H1 (cell line): ENCODE data around the gene BRIP1. TPM values are rescaled to one million over a fixed set of nuclear protein-coding genes. Genes with fewer than 3 reads are reported as not detected.

Experiments used
- CTCF ChIA-PET: fragments of 300-600 bp; sonication (Branson Sonifier 250); formaldehyde crosslinking; loops from one replicate; lab custom pipeline; 2021; ENCODE audit not compliant: partially characterized antibody; lab: Charles Lee
- POLR2A ChIA-PET: fragments of 300-600 bp; sonication (Branson Sonifier 250); formaldehyde crosslinking; loops from one replicate; lab custom pipeline; 2021; ENCODE audit warnings: inconsistent platforms; ENCODE audit not compliant: partially characterized antibody; lab: Charles Lee
- DNase-seq, 2 experiments: peaks; one replicate each; pipeline versions ENCODE4 v3.0.0 to v3.0.0-alpha.2; 2010 to 2022; ENCODE audit warnings: low spot score in 2 of 2, low read depth in 1 of 2, mixed read lengths in 1 of 2
- FAIRE-seq: peaks from 2 replicates; lab custom pipeline; 2011; peaks lifted over from hg19 to GRCh38; lab: Jason Lieb, UNC
- H2AFZ ChIP-seq: 2 replicates; pipeline ENCODE4 v1.8.1; 2012; ENCODE audit warnings: low read length, inconsistent platforms
- H2AK5ac ChIP-seq: 2 replicates; pipeline ENCODE4 v1.6.1; 2013; ENCODE audit warnings: low read depth, low read length
- H2BK120ac ChIP-seq: replicated peaks from 2 replicates; pipeline ENCODE3; 2013; ENCODE audit warnings: low read depth, low read length, inconsistent platforms
- H2BK12ac ChIP-seq: 2 replicates; pipeline ENCODE4 v1.6.1; 2013; ENCODE audit warnings: low read depth, low read length
- H2BK15ac ChIP-seq: 2 replicates; pipeline ENCODE4 v1.6.1; 2013; ENCODE audit warnings: low read length
- H2BK20ac ChIP-seq: 2 replicates; pipeline ENCODE4 v1.6.1; 2013; ENCODE audit warnings: low read length
- H2BK5ac ChIP-seq: 2 replicates; pipeline ENCODE4 v1.6.1; 2013; ENCODE audit warnings: low read depth, low read length
- H3K14ac ChIP-seq: 2 replicates; pipeline ENCODE4 v1.6.1; 2013; ENCODE audit warnings: inconsistent platforms; ENCODE audit not compliant: insufficient read length
- H3K18ac ChIP-seq: 2 replicates; pipeline ENCODE4 v1.6.1; 2013; ENCODE audit warnings: low read length; ENCODE audit errors: extremely low read depth
- H3K23ac ChIP-seq: 2 replicates; pipeline ENCODE4 v1.6.1; 2013; ENCODE audit warnings: inconsistent platforms; ENCODE audit not compliant: insufficient read length
- H3K23me2 ChIP-seq: 2 replicates; pipeline ENCODE4 v1.6.1; 2013; ENCODE audit warnings: low read depth, low read length
- H3K27ac ChIP-seq: 2 replicates; pipeline ENCODE4 v1.6.1; 2011; ENCODE audit warnings: low read depth, low read length, inconsistent platforms
- H3K27me3 ChIP-seq, 4 experiments: replicated peaks in 1 of 4; 1 replicate in 1 of 4; 2 replicates in 3 of 4; pipeline versions ENCODE4 v1.6.1 to v1.8.1; 2011 to 2013; ENCODE audit warnings: low read length in 3 of 4, mild to moderate bottlenecking in 3 of 4, inconsistent platforms in 2 of 4, mixed read lengths in 2 of 4, moderate library complexity in 1 of 4; ENCODE audit not compliant: control insufficient read depth in 3 of 4, insufficient read depth in 3 of 4; ENCODE audit errors: extremely low read depth in 1 of 4
- H3K36me3 ChIP-seq, 4 experiments: 2 replicates each; pipeline versions ENCODE4 v1.6.1 to v1.8.1; 2011 to 2013; ENCODE audit warnings: mild to moderate bottlenecking in 4 of 4, low read length in 3 of 4, moderate library complexity in 2 of 4, control low read depth in 1 of 4, inconsistent platforms in 1 of 4; ENCODE audit not compliant: insufficient read depth in 4 of 4, control insufficient read depth in 2 of 4
- H3K4ac ChIP-seq: replicated peaks from 2 replicates; pipeline ENCODE3; 2013; ENCODE audit warnings: low read length, low read depth, mixed read lengths, inconsistent platforms; ENCODE audit not compliant: insufficient read length
- H3K4me1 ChIP-seq, 4 experiments: replicated peaks in 1 of 4; 1 replicate in 1 of 4; 2 replicates in 3 of 4; pipeline versions ENCODE4 v1.6.1 to v1.8.1; 2011 to 2013; ENCODE audit warnings: low read length in 3 of 4, inconsistent platforms in 2 of 4, mixed read lengths in 1 of 4; ENCODE audit not compliant: insufficient read depth in 4 of 4, control insufficient read depth in 3 of 4
- H3K4me2 ChIP-seq, 2 experiments: 2 replicates each; pipeline versions ENCODE4 v1.6.1 to v1.8.1; 2011 to 2013; ENCODE audit warnings: low read depth in 2 of 2, low read length in 2 of 2, control low read depth in 1 of 2, inconsistent platforms in 1 of 2, mild to moderate bottlenecking in 1 of 2; ENCODE audit not compliant: insufficient read depth in 1 of 2
- H3K4me3 ChIP-seq, 4 experiments: fragments of 200-600, 300-600 bp in 1 of 4; sonication (generic), shearing (Covaris generic), sonication (Bioruptor Twin) in 1 of 4; 2 replicates each; pipeline versions ENCODE4 v1.5.1 to v1.8.1; 2011 to 2016; ENCODE audit warnings: low read length in 4 of 4, low read depth in 3 of 4, control low read depth in 2 of 4, inconsistent platforms in 2 of 4, mild to moderate bottlenecking in 2 of 4, mixed read lengths in 1 of 4, moderate library complexity in 1 of 4; ENCODE audit not compliant: insufficient read depth in 2 of 4; ENCODE audit errors: extremely low read depth in 1 of 4
- H3K56ac ChIP-seq: replicated peaks from 2 replicates; pipeline ENCODE3; 2013; ENCODE audit warnings: low read depth, mild to moderate bottlenecking, mixed read lengths, low read length, inconsistent platforms; ENCODE audit not compliant: insufficient read length
- H3K79me1 ChIP-seq: 2 replicates; pipeline ENCODE4 v1.6.1; 2013; ENCODE audit warnings: low read depth, low read length, control low read depth
- H3K79me2 ChIP-seq, 2 experiments: 2 replicates each; pipeline versions ENCODE4 v1.6.1 to v1.8.1; 2012 to 2013; ENCODE audit warnings: low read length in 2 of 2, mild to moderate bottlenecking in 2 of 2, inconsistent platforms in 1 of 2; ENCODE audit not compliant: insufficient read depth in 2 of 2, control insufficient read depth in 1 of 2
- H3K9ac ChIP-seq, 4 experiments: replicated peaks in 1 of 4; 1 replicate in 1 of 4; 2 replicates in 3 of 4; pipeline versions ENCODE4 v1.6.1 to v1.8.1; 2011 to 2013; ENCODE audit warnings: low read depth in 3 of 4, low read length in 3 of 4, control low read depth in 2 of 4, mild to moderate bottlenecking in 2 of 4, moderate library complexity in 2 of 4, inconsistent platforms in 1 of 4; ENCODE audit errors: extremely low read depth in 1 of 4
- H3K9me3 ChIP-seq, 2 experiments: 2 replicates each; pipeline versions ENCODE4 v1.6.1 to v1.8.1; 2012 to 2013; ENCODE audit warnings: mild to moderate bottlenecking in 2 of 2, moderate library complexity in 2 of 2, control low read depth in 1 of 2, inconsistent platforms in 1 of 2, low read depth in 1 of 2, low read length in 1 of 2, mixed read lengths in 1 of 2; ENCODE audit not compliant: insufficient read depth in 2 of 2
- H4K20me1 ChIP-seq, 2 experiments: replicated peaks in 1 of 2; 2 replicates each; pipeline versions ENCODE3 to v1.8.1; 2011 to 2013; ENCODE audit warnings: inconsistent platforms in 2 of 2, low read length in 2 of 2, mild to moderate bottlenecking in 1 of 2; ENCODE audit not compliant: insufficient read depth in 2 of 2, control insufficient read depth in 1 of 2
- H4K5ac ChIP-seq: 2 replicates; pipeline ENCODE4 v1.6.1; 2013; ENCODE audit warnings: low read length, low read depth, mixed read lengths, inconsistent platforms; ENCODE audit not compliant: insufficient read length
- H4K8ac ChIP-seq: 2 replicates; pipeline ENCODE4 v1.8.0; 2013; ENCODE audit warnings: mild to moderate bottlenecking, moderate library complexity, low read length, inconsistent platforms; ENCODE audit not compliant: insufficient read depth; ENCODE audit errors: extremely low read depth
- H4K91ac ChIP-seq: replicated peaks from 2 replicates; pipeline ENCODE3; 2013; ENCODE audit warnings: low read length, mixed read lengths, inconsistent platforms; ENCODE audit not compliant: insufficient read length
- BACH1 ChIP-seq: IDR thresholded peaks from 2 replicates; pipeline ENCODE4 v1.6.1; 2012; ENCODE audit warnings: low read length, improper control_type of control experiment
- BRCA1 ChIP-seq: IDR thresholded peaks from 2 replicates; pipeline ENCODE4 v1.6.1; 2012; ENCODE audit warnings: low read depth, low read length, improper control_type of control experiment
- CBX8 ChIP-seq: fragments of 300-800, 300-1000 bp; sonication (generic); IDR thresholded peaks from 2 replicates; pipeline ENCODE4 v1.7.1; 2016; ENCODE audit warnings: low read depth, low read length, borderline replicate concordance
- CHD2 ChIP-seq: IDR thresholded peaks from 2 replicates; pipeline ENCODE4 v1.6.1; 2012; ENCODE audit warnings: low read length, improper control_type of control experiment
- CREB1 ChIP-seq: IDR thresholded peaks from 2 replicates; pipeline ENCODE4 v1.6.1; 2012; ENCODE audit warnings: inconsistent platforms
- CTCF ChIP-seq, 3 experiments: IDR thresholded peaks; 1 replicate in 2 of 3; 2 replicates in 1 of 3; pipeline versions ENCODE4 v1.5.1 to v1.6.1; 2011; ENCODE audit warnings: low read length in 3 of 3, mild to moderate bottlenecking in 3 of 3, inconsistent platforms in 2 of 3, low read depth in 1 of 3, moderate library complexity in 1 of 3; ENCODE audit not compliant: insufficient read depth in 1 of 3; ENCODE audit errors: control extremely low read depth in 1 of 3
- EGR1 ChIP-seq: IDR thresholded peaks from 2 replicates; pipeline ENCODE4 v1.6.1; 2011; ENCODE audit warnings: low read depth, low read length, borderline replicate concordance
- GABPA ChIP-seq: IDR thresholded peaks from 2 replicates; pipeline ENCODE4 v1.6.1; 2011; ENCODE audit warnings: mild to moderate bottlenecking, low read length, moderate library complexity, borderline replicate concordance; ENCODE audit not compliant: insufficient read depth
- HDAC6 ChIP-seq: IDR thresholded peaks from one replicate; pipeline ENCODE4 v1.7.1; 2012; ENCODE audit warnings: low read depth, mild to moderate bottlenecking, inconsistent platforms, low read length, moderate library complexity
- JUND ChIP-seq: IDR thresholded peaks from 2 replicates; pipeline ENCODE4 v1.6.1; 2011; ENCODE audit warnings: mild to moderate bottlenecking, improper control_type of control experiment, low read length
- KDM5A ChIP-seq: fragments of 200-600 bp; IDR thresholded peaks from 2 replicates; pipeline ENCODE4 v1.7.1; 2012; ENCODE audit warnings: mild to moderate bottlenecking, low read length, inconsistent platforms, mixed read lengths
- MAFK ChIP-seq: IDR thresholded peaks from 2 replicates; pipeline ENCODE4 v1.6.1; 2012; ENCODE audit warnings: low read depth, mild to moderate bottlenecking, improper control_type of control experiment, low read length
- MAX ChIP-seq: IDR thresholded peaks from 2 replicates; pipeline ENCODE4 v1.6.1; 2012; ENCODE audit warnings: inconsistent platforms
- SP1 ChIP-seq: IDR thresholded peaks from 2 replicates; pipeline ENCODE4 v1.6.1; 2011; ENCODE audit warnings: low read depth, low read length
- SRF ChIP-seq: IDR thresholded peaks from 2 replicates; pipeline ENCODE4 v1.6.1; 2011; ENCODE audit warnings: mild to moderate bottlenecking, low read depth, low read length, moderate library complexity
- polyA plus RNA-seq, 7 experiments: library from polyadenylated mRNA; depleted of rRNA in 3 of 7; stranded (reverse) in 5 of 7; unstranded in 2 of 7; fragments of >200 nt in 5 of 7; fragments of 200-250 nt in 2 of 7; gene quantifications; 1 replicate in 5 of 7; 2 replicates in 1 of 7; 4 replicates in 1 of 7; pipeline versions ENCODE4 v1.2.1 to v1.2.3, GENCODE V29; 2011 to 2013; ENCODE audit warnings: missing spikeins in 2 of 7, mixed read lengths in 2 of 7
- total RNA-seq: library from RNA; stranded (reverse); fragmentation: NEBNext Ultra II Directional; extraction: Animal tissue kit (Norgen Biotek cat#: 25700); gene quantifications from 2 replicates; pipeline ENCODE4 v1.2.1, GENCODE V29; 2021

BRIP1 gene
- total and polyA plus RNA-seq, 2 of the 8 experiments (the other 6 are each of a cell fraction or from before 2014, with no cell fraction given) = 5.8 to 19.2 TPM

GRCh38 chr17:61757168-61757567 lies 106.2 kb downstream of the BRIP1 start:
- Histone ChIP-seq H3K36me3 (peaks cover 0 to 3% (median 0%) of the 10 kb centered on the region in 4 experiments; a peak in 2 of 8 replicates), H4K8ac (no peak overlapping the region)
- no peak for TF ChIP-seq CREB1
- no peak for TF ChIP-seq HDAC6
- TF ChIP-seq EGR1 = no peak
- no peak for TF ChIP-seq JUND
- TF ChIP-seq MAX = no peak
- TF ChIP-seq CTCF (IDR thresholded peaks at IDR 0.05; ENCODE audit: control extremely low read depth in 1 of 3, insufficient read depth in 1 of 3, low read depth in 1 of 3, low read length in 3 of 3) = no peak
- no peak for TF ChIP-seq SP1
- no peak for TF ChIP-seq BRCA1
- no peak for TF ChIP-seq KDM5A
- no peak for TF ChIP-seq MAFK
- no peak for TF ChIP-seq CBX8
- no peak for TF ChIP-seq CHD2
- no peak for TF ChIP-seq BACH1
- no peak for TF ChIP-seq GABPA
- TF ChIP-seq SRF = no peak

More at GRCh38 chr17:61757168-61757567, 106.2 kb downstream of the BRIP1 start:
- Histone ChIP-seq H3K9me3 (no peaks in the 10 kb centered on the region; a peak in 1 of 4 replicates), H2BK15ac (no peak overlapping the region), H3K18ac (no peak overlapping the region), H4K91ac (no peak overlapping the region), H3K9ac (no peak overlapping the region), H2AFZ (no peak overlapping the region), H2BK12ac (no peak overlapping the region), H3K56ac (no peak overlapping the region), H3K23ac (no peak overlapping the region), H2BK5ac (no peak overlapping the region), H2BK120ac (no peak overlapping the region), H2AK5ac (no peak overlapping the region), H3K79me2 (no peaks in the 10 kb centered on the region), H3K4ac (no peak overlapping the region), H3K27ac (no peak overlapping the region), H3K14ac (no peak overlapping the region), H3K4me1 (no peaks in the 10 kb centered on the region), H2BK20ac (no peak overlapping the region), H3K23me2 (no peaks in the 10 kb centered on the region), H4K20me1 (peaks cover 0 to 2% of the 10 kb centered on the region in 2 experiments), H3K4me2 (no peak overlapping the region), H4K5ac (no peak overlapping the region), H3K4me3 (no peak overlapping the region), H3K27me3 (no peaks in the 10 kb centered on the region), H3K79me1 (no peaks in the 10 kb centered on the region)
- DNase-seq = no peak
- ChIA-PET POLR2A (no interaction called here), CTCF (no interaction called here)
- no peak for FAIRE-seq
